ENCODE data around the gene H6PD.

The H6PD gene

DNA sequence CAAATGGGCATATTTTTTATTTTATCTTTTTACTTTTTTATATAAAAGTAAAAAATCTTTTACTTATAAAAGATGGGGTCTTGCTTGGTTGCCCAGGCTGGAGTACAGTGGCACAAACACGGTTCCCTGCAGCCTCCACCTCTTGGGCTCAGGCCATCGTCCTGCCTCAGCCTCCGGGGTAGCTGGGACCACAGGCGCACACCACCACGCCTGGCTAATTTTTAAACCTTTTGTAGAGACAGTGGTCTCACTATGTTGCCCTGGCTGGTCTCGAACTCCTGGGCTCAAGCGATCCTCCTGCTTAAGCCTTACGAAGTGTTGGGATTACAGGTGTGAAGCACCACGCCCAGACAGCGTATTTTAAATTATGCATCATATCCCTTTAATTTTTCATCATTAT lies 986 bp downstream of the H6PD start:
- H3K9me2 ChIP-seq (replicated peaks; ENCODE audit: insufficient read depth, low read length) = no peaks in the 10 kb centered on the region
- no peaks in the 10 kb centered on the region for H3K36me3 ChIP-seq (ENCODE audit: low read length)
- no peak for TF ChIP-seq EZH2phosphoT487 (conservative IDR thresholded peaks at IDR 0.05; ENCODE audit: low read length)
- TF ChIP-seq, protein P1, sequence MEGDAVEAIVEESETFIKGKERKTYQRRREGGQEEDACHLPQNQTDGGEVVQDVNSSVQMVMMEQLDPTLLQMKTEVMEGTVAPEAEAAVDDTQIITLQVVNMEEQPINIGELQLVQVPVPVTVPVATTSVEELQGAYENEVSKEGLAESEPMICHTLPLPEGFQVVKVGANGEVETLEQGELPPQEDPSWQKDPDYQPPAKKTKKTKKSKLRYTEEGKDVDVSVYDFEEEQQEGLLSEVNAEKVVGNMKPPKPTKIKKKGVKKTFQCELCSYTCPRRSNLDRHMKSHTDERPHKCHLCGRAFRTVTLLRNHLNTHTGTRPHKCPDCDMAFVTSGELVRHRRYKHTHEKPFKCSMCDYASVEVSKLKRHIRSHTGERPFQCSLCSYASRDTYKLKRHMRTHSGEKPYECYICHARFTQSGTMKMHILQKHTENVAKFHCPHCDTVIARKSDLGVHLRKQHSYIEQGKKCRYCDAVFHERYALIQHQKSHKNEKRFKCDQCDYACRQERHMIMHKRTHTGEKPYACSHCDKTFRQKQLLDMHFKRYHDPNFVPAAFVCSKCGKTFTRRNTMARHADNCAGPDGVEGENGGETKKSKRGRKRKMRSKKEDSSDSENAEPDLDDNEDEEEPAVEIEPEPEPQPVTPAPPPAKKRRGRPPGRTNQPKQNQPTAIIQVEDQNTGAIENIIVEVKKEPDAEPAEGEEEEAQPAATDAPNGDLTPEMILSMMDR (IDR thresholded peaks at IDR 0.05; ENCODE audit: insufficient read depth, low read length, poor library complexity, severe bottlenecking) = no peak
- no peak overlapping the region for H3K27ac ChIP-seq (ENCODE audit: low read depth, low read length)
- no peaks in the 10 kb centered on the region for H3K9me3 ChIP-seq (ENCODE audit: insufficient read depth, low read length)
- no peaks in the 10 kb centered on the region for H4K20me1 ChIP-seq (ENCODE audit: low read depth, low read length)
- H3K4me3 ChIP-seq (ENCODE audit: insufficient read depth, low read length, poor library complexity, severe bottlenecking) = peak overlapping the region; percentile 93
- H3K27me3 ChIP-seq (ENCODE audit: low read length) = no peaks in the 10 kb centered on the region
- no peak overlapping the region for H2AFZ ChIP-seq (ENCODE audit: low read depth, low read length, severe bottlenecking)
- H3K79me2 ChIP-seq (ENCODE audit: insufficient read depth, low read length) = no peaks in the 10 kb centered on the region
- H3K9ac ChIP-seq (ENCODE audit: low read length) = peak overlapping the region; percentile 96
- no peaks in the 10 kb centered on the region; the same call in 1 of the 2 replicates for H3F3A ChIP-seq (ENCODE audit: insufficient read depth)
- H3K4me2 ChIP-seq (ENCODE audit: low read depth, low read length, poor library complexity, severe bottlenecking) = peak overlapping the region; percentile 99

DNA sequence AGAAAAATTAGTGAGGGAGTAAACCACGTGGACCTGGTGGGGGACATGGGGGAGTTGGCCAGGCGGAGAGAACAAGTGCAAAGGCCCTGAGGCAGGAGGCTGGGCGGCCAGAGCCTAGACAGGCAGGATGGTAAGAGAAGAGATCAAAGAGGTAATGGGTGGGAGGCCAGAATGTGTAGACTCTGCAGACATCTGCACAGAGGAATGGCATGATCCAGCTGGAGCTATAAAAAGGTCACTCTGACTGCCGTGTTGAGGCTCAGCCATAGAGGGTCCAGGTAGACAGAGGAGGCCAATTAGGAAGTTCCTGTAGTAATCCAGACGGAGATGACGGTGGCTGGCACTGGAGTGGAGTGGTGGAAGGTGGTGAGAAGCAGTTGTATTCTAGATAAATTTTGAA lies 3.6 kb downstream of the H6PD start:
- no peaks in the 10 kb centered on the region for H3K27me3 ChIP-seq (ENCODE audit: low read length)
- H4K20me1 ChIP-seq (ENCODE audit: low read depth, low read length) = no peaks in the 10 kb centered on the region
- no peak overlapping the region for H3K4me2 ChIP-seq (ENCODE audit: low read depth, low read length, poor library complexity, severe bottlenecking)
- no peaks in the 10 kb centered on the region for H3K79me2 ChIP-seq (ENCODE audit: insufficient read depth, low read length)
- H3K9me2 ChIP-seq (replicated peaks; ENCODE audit: insufficient read depth, low read length) = no peaks in the 10 kb centered on the region
- no peak for TF ChIP-seq EZH2phosphoT487 (conservative IDR thresholded peaks at IDR 0.05; ENCODE audit: low read length)
- no peaks in the 10 kb centered on the region; the same call in 1 of the 2 replicates for H3F3A ChIP-seq (ENCODE audit: insufficient read depth)
- no peak overlapping the region for H3K27ac ChIP-seq (ENCODE audit: low read depth, low read length)
- H2AFZ ChIP-seq (ENCODE audit: low read depth, low read length, severe bottlenecking) = no peak overlapping the region
- no peaks in the 10 kb centered on the region for H3K36me3 ChIP-seq (ENCODE audit: low read length)
- H3K4me3 ChIP-seq (ENCODE audit: insufficient read depth, low read length, poor library complexity, severe bottlenecking) = no peak overlapping the region
- H3K9me3 ChIP-seq (ENCODE audit: insufficient read depth, low read length) = no peaks in the 10 kb centered on the region
- H3K9ac ChIP-seq (ENCODE audit: low read length) = no peak overlapping the region

- Histone ChIP-seq H3K9ac (ENCODE audit: low read length) (no peak overlapping the region), H3K79me2 (ENCODE audit: insufficient read depth, low read length) (no peaks in the 10 kb centered on the region), H2AFZ (ENCODE audit: low read depth, low read length, severe bottlenecking) (no peak overlapping the region), H3K4me2 (ENCODE audit: low read depth, low read length, poor library complexity, severe bottlenecking) (no peak overlapping the region), H3K9me3 (ENCODE audit: insufficient read depth, low read length) (no peaks in the 10 kb centered on the region), H3K36me3 (ENCODE audit: low read length) (no peaks in the 10 kb centered on the region), H3K27ac (ENCODE audit: low read depth, low read length) (no peak overlapping the region), H3K4me3 (ENCODE audit: insufficient read depth, low read length, poor library complexity, severe bottlenecking) (no peak overlapping the region), H3F3A (ENCODE audit: insufficient read depth) (no peaks in the 10 kb centered on the region; the same call in 1 of the 2 replicates), H3K9me2 (replicated peaks; ENCODE audit: insufficient read depth, low read length) (no peaks in the 10 kb centered on the region), H3K27me3 (ENCODE audit: low read length) (no peaks in the 10 kb centered on the region), H4K20me1 (ENCODE audit: low read depth, low read length) (no peaks in the 10 kb centered on the region)
- no peak for TF ChIP-seq EZH2phosphoT487 (conservative IDR thresholded peaks at IDR 0.05; ENCODE audit: low read length)
- TF ChIP-seq, protein P1 (IDR thresholded peaks at IDR 0.05; ENCODE audit: insufficient read depth, low read length, poor library complexity, severe bottlenecking) = no peak
Observed at GRCh38 chr1:9238550-9238949, 4.0 kb downstream of the H6PD start.

DNA sequence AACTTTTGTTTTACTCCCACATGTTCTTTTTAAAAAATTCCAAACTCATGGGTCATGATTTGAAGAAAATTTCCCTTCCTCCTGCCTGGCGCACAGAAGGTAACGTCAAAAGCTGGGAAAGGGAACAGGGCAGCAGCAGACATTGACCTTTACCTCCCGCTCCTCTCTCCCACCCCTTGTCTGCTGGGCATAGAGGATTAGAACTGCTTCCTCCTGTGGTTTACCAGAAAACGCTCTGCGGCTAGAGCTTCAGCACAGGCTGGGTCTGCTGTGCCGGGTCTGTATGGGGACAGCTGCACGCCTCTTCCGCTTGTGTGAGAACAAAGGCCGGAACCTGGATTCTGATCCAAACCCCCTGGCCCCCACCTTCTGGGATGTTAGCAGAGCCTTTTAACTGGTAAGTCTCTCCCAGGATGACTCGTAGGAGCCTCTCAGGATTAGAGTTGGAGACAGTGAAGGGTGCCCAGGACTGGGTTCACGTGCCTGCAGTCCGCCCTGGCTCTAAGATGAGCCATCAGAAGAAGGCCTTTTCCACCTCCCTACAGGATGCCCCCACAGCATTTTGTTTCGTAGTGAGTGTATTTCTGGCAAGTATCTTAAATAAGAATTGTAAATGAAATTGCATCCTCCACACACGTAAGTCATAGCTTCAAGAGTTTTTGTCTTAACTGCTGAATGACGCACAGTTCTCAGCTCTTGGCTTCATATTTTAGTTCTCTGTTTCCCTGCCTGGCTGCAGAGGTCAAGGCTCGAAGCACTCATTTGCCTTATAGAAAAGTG lies 5.2 kb downstream of the H6PD start:
- Histone ChIP-seq H3F3A (ENCODE audit: insufficient read depth) (no peaks in the 10 kb centered on the region; the same call in 1 of the 2 replicates), H3K9me2 (replicated peaks; ENCODE audit: insufficient read depth, low read length) (no peaks in the 10 kb centered on the region), H3K79me2 (ENCODE audit: insufficient read depth, low read length) (no peaks in the 10 kb centered on the region), H4K20me1 (ENCODE audit: low read depth, low read length) (no peaks in the 10 kb centered on the region), H3K36me3 (ENCODE audit: low read length) (no peaks in the 10 kb centered on the region), H3K4me2 (ENCODE audit: low read depth, low read length, poor library complexity, severe bottlenecking) (no peak overlapping the region), H3K9me3 (ENCODE audit: insufficient read depth, low read length) (no peaks in the 10 kb centered on the region), H2AFZ (ENCODE audit: low read depth, low read length, severe bottlenecking) (no peak overlapping the region), H3K9ac (ENCODE audit: low read length) (no peak overlapping the region), H3K27ac (ENCODE audit: low read depth, low read length) (no peak overlapping the region), H3K4me3 (ENCODE audit: insufficient read depth, low read length, poor library complexity, severe bottlenecking) (no peak overlapping the region), H3K27me3 (ENCODE audit: low read length) (no peaks in the 10 kb centered on the region)
- TF ChIP-seq, protein P1 (IDR thresholded peaks at IDR 0.05; ENCODE audit: insufficient read depth, low read length, poor library complexity, severe bottlenecking) = no peak
- no peak for TF ChIP-seq EZH2phosphoT487 (conservative IDR thresholded peaks at IDR 0.05; ENCODE audit: low read length)
